Stomach (tissue), 9 donors: ENCODE measurements around the gene ENAH. TPM values are rescaled to one million over a fixed set of nuclear protein-coding genes. Genes with fewer than 3 reads are reported as not detected.
"Not testable (repeated sequence)": the region's sequence is repeated elsewhere in the genome, so short reads cannot be mapped to it uniquely, and the experiment has no call there.

Source experiments
- DNase-seq, 2 donors: peaks; one replicate each; pipeline versions ENCODE4 v3.0.0 to v3.0.0-alpha.2; 2013 to 2019
- H3K27ac ChIP-seq, 5 donors: fragments of 200-600 bp in 4 of 5; sonication (generic) in 4 of 5; one replicate each; pipeline ENCODE4 v1.5.1; 2013 to 2019; ENCODE audit warnings: mild to moderate bottlenecking in 1 of 5, moderate library complexity in 1 of 5
- H3K27me3 ChIP-seq, 3 donors: fragments of 200-600 bp; sonication (generic); one replicate each; pipeline ENCODE4 v1.5.1; 2017 to 2019; ENCODE audit warnings: mixed run types in 1 of 3
- H3K36me3 ChIP-seq, 4 donors: fragments of 200-600 bp; sonication (generic); 1 replicate in 3 of 4; 2 replicates in 1 of 4; pipeline ENCODE4 v1.5.1; 2016 to 2019
- H3K4me1 ChIP-seq, 4 donors: fragments of 200-600 bp; sonication (generic); one replicate each; pipeline ENCODE4 v1.5.1; 2016 to 2019
- H3K4me3 ChIP-seq, 4 donors: fragments of 200-600 bp; sonication (generic) in 3 of 4; one replicate each; pipeline ENCODE4 v1.5.1; 2016 to 2019; ENCODE audit warnings: mild to moderate bottlenecking in 1 of 4
- H3K9me3 ChIP-seq, 4 donors: fragments of 200-600 bp; sonication (generic); one replicate each; pipeline ENCODE4 v1.5.1; 2016 to 2019
- EP300 ChIP-seq: sonication (generic); formaldehyde crosslinking; IDR thresholded peaks from one replicate; pipeline ENCODE4 v1.6.1; 2017; ENCODE audit warnings: antibody characterized with exemption
- POLR2A ChIP-seq, 4 donors: fragments of 450-650 bp; IDR thresholded peaks; one replicate each; pipeline ENCODE4 v1.6.1; 2016; ENCODE audit warnings: antibody characterized with exemption in 4 of 4, control low read depth in 2 of 4, mild to moderate bottlenecking in 1 of 4, moderate library complexity in 1 of 4
- POLR2AphosphoS5 ChIP-seq, 3 donors: sonication (generic); formaldehyde crosslinking; IDR thresholded peaks; one replicate each; pipeline ENCODE4 v1.6.1; 2016; ENCODE audit warnings: antibody characterized with exemption in 3 of 3
- WGBS, 5 donors: extraction: QIAGEN DNeasy Blood & Tissue Kit in 3 of 5; methylation state at CpG; one replicate each; pipeline versions ENCODE4 v1.1.5 to v1.1.7; 2013 to 2018; 5-methylcytosine and 5-hydroxymethylcytosine counted together
- intact Hi-C: fragments of 100-400 bp; cut with DNase I; formaldehyde crosslinking; loops from one replicate; pipeline ENCODE4 v1.15.1; 2023; ENCODE audit warnings: low total_unique reads
- polyA plus RNA-seq, 3 donors: library from polyadenylated mRNA; stranded (reverse); fragments of 200-250 nt; gene quantifications; one replicate each; pipeline ENCODE4 v1.2.3, GENCODE V29; 2013
- total RNA-seq, 5 donors: library from RNA; depleted of rRNA; stranded (reverse); fragments of >200 nt; gene quantifications; one replicate each; pipeline versions ENCODE4 v1.1.0 to v1.2.3, GENCODE V29; 2014 to 2016
- TF ChIP-seq, protein P1 (sequence below), 7 experiments: fragments of 450-650 bp in 4 of 7; fragments of 200-600 bp in 3 of 7; sonication (generic) in 3 of 7; IDR thresholded peaks; one replicate each; pipeline ENCODE4 v1.5.1; 2016 to 2019; ENCODE audit warnings: antibody characterized with exemption in 7 of 7, control low read depth in 2 of 7, mild to moderate bottlenecking in 1 of 7
- donor health status: healthy with polysubstance abuse.
- donor health status: Bipolar disorder and iron deficiency.
- donor health status: healthy.

Gene ENAH
- total and polyA plus RNA-seq, 8 donors = 8.5 to 186 (median 110) TPM

DNA sequence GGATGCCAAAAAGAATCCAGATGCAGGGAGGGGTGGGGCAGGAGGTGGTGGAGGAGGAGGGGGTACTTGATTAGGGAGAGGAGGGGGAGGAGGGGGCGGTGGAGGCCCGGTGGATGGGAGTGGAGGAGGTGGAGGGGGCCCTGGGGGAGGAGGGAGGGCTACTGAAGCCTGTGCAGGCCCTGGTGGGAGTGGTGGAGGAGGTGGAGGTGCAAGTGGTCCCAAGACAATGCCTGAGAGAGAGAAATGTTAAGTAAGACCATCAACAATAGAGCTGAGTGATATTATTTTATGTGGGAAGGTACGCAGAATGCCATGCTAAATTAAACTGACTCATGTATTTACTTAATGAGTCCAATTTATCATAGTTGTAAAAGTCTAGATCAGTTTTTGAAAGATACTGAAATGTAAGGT, 138.2 kb downstream of the ENAH start:
- no peaks in the 10 kb centered on the region for H3K27me3 ChIP-seq
- H3K27ac ChIP-seq = no peak overlapping the region
- WGBS, 5 donors = 21 to 52% (median 37%) methylated on average over 3 of the region's 3 CpGs
- peaks cover 0 to 56% (median 45%) of the 10 kb centered on the region in 4 donors for H3K36me3 ChIP-seq
- TF ChIP-seq EP300 = no peak
- TF ChIP-seq POLR2AphosphoS5 (IDR thresholded peaks at IDR 0.05) = no peak
- no peak for TF ChIP-seq POLR2A (IDR thresholded peaks at IDR 0.05)
- TF ChIP-seq, protein P1, sequence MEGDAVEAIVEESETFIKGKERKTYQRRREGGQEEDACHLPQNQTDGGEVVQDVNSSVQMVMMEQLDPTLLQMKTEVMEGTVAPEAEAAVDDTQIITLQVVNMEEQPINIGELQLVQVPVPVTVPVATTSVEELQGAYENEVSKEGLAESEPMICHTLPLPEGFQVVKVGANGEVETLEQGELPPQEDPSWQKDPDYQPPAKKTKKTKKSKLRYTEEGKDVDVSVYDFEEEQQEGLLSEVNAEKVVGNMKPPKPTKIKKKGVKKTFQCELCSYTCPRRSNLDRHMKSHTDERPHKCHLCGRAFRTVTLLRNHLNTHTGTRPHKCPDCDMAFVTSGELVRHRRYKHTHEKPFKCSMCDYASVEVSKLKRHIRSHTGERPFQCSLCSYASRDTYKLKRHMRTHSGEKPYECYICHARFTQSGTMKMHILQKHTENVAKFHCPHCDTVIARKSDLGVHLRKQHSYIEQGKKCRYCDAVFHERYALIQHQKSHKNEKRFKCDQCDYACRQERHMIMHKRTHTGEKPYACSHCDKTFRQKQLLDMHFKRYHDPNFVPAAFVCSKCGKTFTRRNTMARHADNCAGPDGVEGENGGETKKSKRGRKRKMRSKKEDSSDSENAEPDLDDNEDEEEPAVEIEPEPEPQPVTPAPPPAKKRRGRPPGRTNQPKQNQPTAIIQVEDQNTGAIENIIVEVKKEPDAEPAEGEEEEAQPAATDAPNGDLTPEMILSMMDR (IDR thresholded peaks at IDR 0.05) = no peak
- DNase-seq = no peak
- H3K4me3 ChIP-seq = no peak overlapping the region
- H3K4me1 ChIP-seq = peaks cover 0 to 22% (median 7%) of the 10 kb centered on the region in 4 donors
- intact Hi-C loops = no loop called here
- H3K9me3 ChIP-seq = no peaks in the 10 kb centered on the region

DNA sequence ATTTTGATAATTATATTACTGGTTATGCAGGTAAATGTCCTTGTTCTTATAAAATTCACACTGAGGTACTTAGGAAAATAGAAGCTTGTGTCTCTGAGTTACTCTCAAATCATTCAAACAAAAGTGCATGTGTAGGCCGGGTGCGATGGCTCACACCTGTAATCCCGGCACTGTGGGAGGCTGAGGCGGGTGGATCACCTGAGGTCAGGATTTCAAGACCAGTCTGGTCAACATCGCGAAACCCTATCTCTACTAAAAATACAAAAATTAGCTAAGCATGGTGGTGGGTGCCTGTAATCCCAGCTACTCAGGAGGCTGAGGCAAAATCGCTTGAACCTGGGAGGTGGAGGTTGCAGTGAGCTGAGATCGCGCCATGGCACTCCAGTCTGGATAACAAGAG, 139.3 kb downstream of the ENAH start:
- intact Hi-C loops, DNase-seq, H3K27me3 ChIP-seq, H3K4me3 ChIP-seq, H3K27ac ChIP-seq, H3K9me3 ChIP-seq: not testable (repeated sequence)
- H3K4me1 ChIP-seq = peaks cover 7 to 32% (median 16%) of the 10 kb centered on the region in 4 donors
- H3K36me3 ChIP-seq = peaks cover 0 to 46% (median 35%) of the 10 kb centered on the region in 4 donors
- WGBS, 5 donors = 92 to 99% (median 97%) methylated on average over 9 of the region's 9 CpGs

DNA sequence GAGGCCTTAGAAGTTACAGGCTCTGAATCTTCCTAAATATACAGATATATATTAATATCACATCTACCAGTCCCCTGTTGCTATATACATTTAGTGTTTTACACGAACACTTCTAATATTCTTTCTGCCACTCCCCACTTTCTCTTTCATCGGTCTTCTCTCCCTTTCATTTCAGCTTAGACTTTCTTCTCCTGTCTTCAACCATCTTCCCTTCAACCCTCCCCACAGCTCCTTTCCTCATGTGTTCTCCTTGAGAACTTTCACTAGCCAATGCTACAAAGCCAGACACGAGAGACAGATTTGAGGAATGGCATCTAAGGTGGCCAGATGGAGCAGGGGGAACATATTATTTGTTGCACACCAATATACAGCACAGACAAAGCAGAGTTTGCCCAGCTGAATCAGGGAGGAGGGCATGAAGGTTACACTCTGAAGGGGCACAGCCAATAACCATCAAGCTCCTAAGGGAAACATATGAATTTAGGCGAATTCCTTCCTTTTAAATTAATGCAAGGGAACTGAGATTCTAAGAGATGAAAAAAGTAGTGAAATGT, 141.0 kb downstream of the ENAH start:
- no peaks in the 10 kb centered on the region for H3K9me3 ChIP-seq
- peaks cover 7 to 32% (median 20%) of the 10 kb centered on the region in 4 donors for H3K4me1 ChIP-seq
- H3K27ac ChIP-seq = no peak overlapping the region
- no peak for TF ChIP-seq POLR2A (IDR thresholded peaks at IDR 0.05)
- TF ChIP-seq EP300 = no peak
- no peak for TF ChIP-seq POLR2AphosphoS5 (IDR thresholded peaks at IDR 0.05)
- TF ChIP-seq, protein P1 (IDR thresholded peaks at IDR 0.05) = no peak
- H3K27me3 ChIP-seq = no peaks in the 10 kb centered on the region
- no peak for DNase-seq
- H3K36me3 ChIP-seq = peaks cover 0 to 36% (median 24%) of the 10 kb centered on the region in 4 donors
- WGBS, 5 donors = 78 to 96% (median 95%) methylated on average over 4 of the region's 4 CpGs
- intact Hi-C loops = no loop called here
- H3K4me3 ChIP-seq = no peak overlapping the region

DNA sequence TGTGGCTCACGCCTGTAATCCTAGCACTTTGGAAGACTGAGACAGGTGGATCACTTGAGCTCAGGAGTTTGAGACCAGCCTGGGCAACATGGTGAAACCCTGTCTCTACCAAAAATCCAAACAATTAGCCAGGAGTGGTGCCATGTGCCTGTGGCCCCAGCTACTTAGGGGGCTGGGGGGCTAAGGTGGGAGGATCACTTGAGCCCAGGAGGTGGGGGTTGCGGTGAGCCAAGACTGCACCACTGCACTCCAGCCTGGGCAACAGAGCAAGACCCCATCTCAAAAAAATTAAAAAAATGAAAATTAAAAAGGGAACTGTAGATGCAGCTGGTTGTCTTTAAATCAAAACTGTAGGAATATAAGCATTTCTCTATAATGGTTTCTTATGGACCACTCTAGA, 142.2 kb downstream of the ENAH start:
- intact Hi-C loops, H3K9me3 ChIP-seq, H3K27ac ChIP-seq, H3K27me3 ChIP-seq, DNase-seq, H3K4me3 ChIP-seq: not testable (repeated sequence)
- 96 to 98% (median 97%) methylated on average over 2 of the region's 2 CpGs for WGBS, 5 donors
- H3K4me1 ChIP-seq = peaks cover 7 to 29% (median 17%) of the 10 kb centered on the region in 4 donors
- H3K36me3 ChIP-seq = peaks cover 5 to 46% (median 31%) of the 10 kb centered on the region in 4 donors

DNA sequence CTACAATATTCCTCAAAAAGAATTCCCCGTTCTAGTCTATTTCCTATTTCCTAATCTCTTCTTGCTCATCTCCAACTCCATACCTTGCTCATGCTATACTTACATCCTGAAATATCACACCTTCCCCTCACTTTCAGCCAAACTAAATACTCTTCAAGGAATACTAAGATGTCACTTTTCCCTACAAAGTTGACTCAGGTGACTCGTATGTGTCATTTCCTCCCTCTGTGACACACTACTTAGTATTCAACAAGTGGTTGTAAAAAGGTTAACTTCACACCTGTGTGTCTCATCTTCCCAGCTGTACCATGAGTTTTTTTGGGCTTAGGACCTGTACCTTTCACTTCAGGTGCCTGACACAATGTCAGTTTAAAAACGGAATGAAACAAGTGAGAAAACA, 143.2 kb downstream of the ENAH start:
- Histone ChIP-seq H3K9me3 (no peaks in the 10 kb centered on the region), H3K4me3 (no peak overlapping the region), H3K27me3 (no peaks in the 10 kb centered on the region), H3K27ac (peak overlapping the region in 4 of 5 donors; percentile 68 to 79 (median 73)), H3K36me3 (peaks cover 5 to 46% (median 31%) of the 10 kb centered on the region in 4 donors), H3K4me1 (peaks cover 7 to 21% (median 12%) of the 10 kb centered on the region in 4 donors)
- no peak for TF ChIP-seq POLR2AphosphoS5 (IDR thresholded peaks at IDR 0.05)
- TF ChIP-seq, protein P1 (IDR thresholded peaks at IDR 0.05) = no peak
- TF ChIP-seq EP300 = no peak
- no peak for TF ChIP-seq POLR2A (IDR thresholded peaks at IDR 0.05)
- intact Hi-C loops = no loop called here
- no peak for DNase-seq
- 86 to 88% (median 86%) methylated on average over 3 of the region's 3 CpGs for WGBS, 5 donors
